OCI-LY1 (cell line): Measurements from ENCODE around the gene RGS10.

ENCODE experiments used
- H2AFZ ChIP-seq: fragments of 200-600 bp; sonication (generic), shearing (Covaris generic); 2 replicates; pipeline ENCODE4 v1.6.0; 2014; ENCODE audit warnings: antibody characterized with exemption, mild to moderate bottlenecking, low read length
- H3F3A ChIP-seq: fragments of 200-600 bp; sonication (generic), shearing (Covaris generic); 2 replicates; pipeline ENCODE4 v1.6.0; 2014; ENCODE audit warnings: mild to moderate bottlenecking, antibody characterized with exemption, low read length, moderate library complexity; ENCODE audit not compliant: insufficient read depth
- H3K27ac ChIP-seq: fragments of 200-600 bp; sonication (generic); 2 replicates; pipeline ENCODE4 v1.5.1; 2014; ENCODE audit warnings: low read length, mixed run types, mild to moderate bottlenecking, low read depth; ENCODE audit not compliant: poor library complexity, severe bottlenecking
- H3K27me3 ChIP-seq: fragments of 200-600 bp; sonication (generic); 2 replicates; pipeline ENCODE4 v1.6.0; 2014; ENCODE audit warnings: antibody characterized with exemption, mild to moderate bottlenecking, low read length, moderate library complexity; ENCODE audit not compliant: insufficient read depth
- H3K36me3 ChIP-seq: fragments of 200-600 bp; sonication (generic); 2 replicates; pipeline ENCODE4 v1.6.1; 2014; ENCODE audit warnings: mild to moderate bottlenecking, antibody characterized with exemption, low read length, moderate library complexity, mixed read lengths; ENCODE audit not compliant: insufficient read depth
- H3K4me1 ChIP-seq: fragments of 200-600 bp; sonication (generic); 2 replicates; pipeline ENCODE4 v1.5.1; 2014; ENCODE audit warnings: mild to moderate bottlenecking, low read length, moderate library complexity; ENCODE audit not compliant: insufficient read depth, severe bottlenecking
- H3K4me2 ChIP-seq: fragments of 200-600 bp; sonication (generic), shearing (Covaris generic); 2 replicates; pipeline ENCODE4 v1.6.1; 2014; ENCODE audit warnings: low read length
- H3K4me3 ChIP-seq: fragments of 200-600 bp; sonication (generic); 2 replicates; pipeline ENCODE4 v1.5.1; 2014; ENCODE audit warnings: low read length, low read depth, mild to moderate bottlenecking, mixed read lengths; ENCODE audit not compliant: poor library complexity, severe bottlenecking
- H3K79me2 ChIP-seq: fragments of 200-600 bp; shearing (Covaris generic); 2 replicates; pipeline ENCODE4 v1.6.1; 2016; ENCODE audit warnings: mixed run types, low read length, mixed read lengths; ENCODE audit not compliant: insufficient read depth
- H3K9ac ChIP-seq: fragments of 200-600 bp; sonication (generic), shearing (Covaris generic); 2 replicates; pipeline ENCODE4 v1.6.1; 2014; ENCODE audit warnings: mild to moderate bottlenecking, low read length, mixed read lengths
- H3K9me2 ChIP-seq: fragments of 200-600 bp; sonication (generic), shearing (Covaris generic); 2 replicates; pipeline ENCODE4 v1.6.1; 2014; ENCODE audit warnings: low read depth, mild to moderate bottlenecking, low read length, mixed read lengths
- H3K9me3 ChIP-seq: fragments of 200-600 bp; shearing (Covaris generic); 2 replicates; pipeline ENCODE4 v1.6.1; 2014; ENCODE audit warnings: low read length, mixed read lengths
- H4K20me1 ChIP-seq: fragments of 200-600 bp; sonication (generic), shearing (Covaris generic); 2 replicates; pipeline ENCODE4 v1.6.0; 2016; ENCODE audit warnings: mild to moderate bottlenecking, low read length; ENCODE audit not compliant: insufficient read depth
- EZH2 ChIP-seq: fragments of 200-600 bp; sonication (generic), shearing (Covaris generic); IDR thresholded peaks from 2 replicates; pipeline ENCODE4 v1.8.0; 2017; ENCODE audit warnings: borderline replicate concordance, mixed run types, mild to moderate bottlenecking, antibody characterized with exemption, low read length, moderate library complexity, mixed read lengths
- TF ChIP-seq, protein P1 (sequence below): fragments of 200-600 bp; sonication (generic), shearing (Covaris generic); IDR thresholded peaks from 2 replicates; pipeline ENCODE4 v1.5.1; 2017; ENCODE audit warnings: mild to moderate bottlenecking, antibody characterized with exemption, low read length, moderate library complexity, mixed read lengths

RGS10 gene

DNA sequence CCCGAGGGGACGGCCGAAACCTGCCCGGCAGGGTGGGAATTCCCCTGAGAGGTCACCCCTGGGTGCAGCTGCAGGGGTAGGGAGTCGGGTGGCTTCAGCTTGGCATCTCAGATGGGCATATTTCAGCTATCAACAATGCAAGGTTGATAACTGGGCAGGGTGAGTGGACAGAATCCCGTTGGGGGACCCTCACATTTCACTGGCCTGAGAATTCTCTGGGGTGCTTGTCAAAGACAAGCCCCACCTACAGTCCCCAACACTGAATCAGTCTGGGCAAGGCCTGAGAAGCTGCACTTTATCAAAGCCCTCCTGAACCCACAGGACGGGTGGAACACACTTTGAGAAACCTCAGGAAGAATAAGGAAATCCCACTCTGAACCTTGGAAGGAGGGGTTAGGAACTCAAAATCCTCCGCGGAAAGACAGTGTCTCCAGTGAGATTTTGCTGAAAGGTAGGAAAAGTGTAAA is 3.1 kb downstream of the RGS10 start:
- TF ChIP-seq EZH2: no peak
- TF ChIP-seq, protein P1, sequence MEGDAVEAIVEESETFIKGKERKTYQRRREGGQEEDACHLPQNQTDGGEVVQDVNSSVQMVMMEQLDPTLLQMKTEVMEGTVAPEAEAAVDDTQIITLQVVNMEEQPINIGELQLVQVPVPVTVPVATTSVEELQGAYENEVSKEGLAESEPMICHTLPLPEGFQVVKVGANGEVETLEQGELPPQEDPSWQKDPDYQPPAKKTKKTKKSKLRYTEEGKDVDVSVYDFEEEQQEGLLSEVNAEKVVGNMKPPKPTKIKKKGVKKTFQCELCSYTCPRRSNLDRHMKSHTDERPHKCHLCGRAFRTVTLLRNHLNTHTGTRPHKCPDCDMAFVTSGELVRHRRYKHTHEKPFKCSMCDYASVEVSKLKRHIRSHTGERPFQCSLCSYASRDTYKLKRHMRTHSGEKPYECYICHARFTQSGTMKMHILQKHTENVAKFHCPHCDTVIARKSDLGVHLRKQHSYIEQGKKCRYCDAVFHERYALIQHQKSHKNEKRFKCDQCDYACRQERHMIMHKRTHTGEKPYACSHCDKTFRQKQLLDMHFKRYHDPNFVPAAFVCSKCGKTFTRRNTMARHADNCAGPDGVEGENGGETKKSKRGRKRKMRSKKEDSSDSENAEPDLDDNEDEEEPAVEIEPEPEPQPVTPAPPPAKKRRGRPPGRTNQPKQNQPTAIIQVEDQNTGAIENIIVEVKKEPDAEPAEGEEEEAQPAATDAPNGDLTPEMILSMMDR: no peak
- Histone ChIP-seq H3K9me3 (no peaks in the 10 kb centered on the region), H3K9me2 (no peaks in the 10 kb centered on the region), H2AFZ (no peak overlapping the region), H3K27ac (no peak overlapping the region), H3K36me3 (no peaks in the 10 kb centered on the region), H4K20me1 (no peaks in the 10 kb centered on the region), H3K9ac (no peak overlapping the region), H3K4me2 (no peak overlapping the region), H3K4me1 (no peaks in the 10 kb centered on the region), H3K4me3 (no peak overlapping the region), H3F3A (no peaks in the 10 kb centered on the region), H3K27me3 (no peaks in the 10 kb centered on the region; the same call in 1 of the 2 replicates), H3K79me2 (no peaks in the 10 kb centered on the region)

DNA sequence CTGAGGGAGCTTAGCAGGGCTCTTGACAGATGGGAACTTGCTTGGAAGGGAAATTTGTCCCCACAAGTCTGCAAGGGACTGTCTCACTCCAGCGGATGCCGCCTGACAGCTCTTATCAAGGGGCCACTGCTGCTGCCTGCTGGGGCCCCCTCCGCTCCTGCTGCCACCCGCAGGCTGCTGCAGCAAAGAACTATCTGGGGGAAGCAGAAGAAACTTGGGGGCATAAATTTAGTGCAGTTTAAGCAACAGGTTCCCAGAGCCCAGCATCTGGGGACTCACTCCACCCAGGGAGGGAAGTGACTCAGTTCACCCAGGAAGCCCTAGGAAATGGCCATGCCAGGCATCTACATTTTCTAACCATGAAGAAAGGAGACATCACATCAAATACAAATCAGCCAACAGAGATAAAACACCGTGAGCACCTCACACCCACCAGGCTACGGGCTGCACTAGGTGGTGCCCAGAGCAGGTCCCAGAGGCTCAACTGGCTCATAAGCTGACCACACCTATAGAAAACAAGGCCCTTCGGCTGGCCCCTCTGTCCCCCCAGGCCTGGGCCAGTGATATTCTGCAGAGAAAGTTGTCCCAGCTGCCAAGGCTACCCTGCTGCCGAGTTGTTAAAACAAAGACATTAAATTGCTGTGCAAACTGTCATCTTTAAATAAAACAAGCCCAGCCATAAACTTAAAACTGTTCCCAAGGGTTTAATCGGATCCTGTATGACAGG is 3.7 kb downstream of the RGS10 start:
- no peak overlapping the region for H3K4me3 ChIP-seq
- no peaks in the 10 kb centered on the region; the same call in 1 of the 2 replicates for H3K27me3 ChIP-seq
- H3K36me3 ChIP-seq: no peaks in the 10 kb centered on the region
- TF ChIP-seq, protein P1: no peak
- no peak for TF ChIP-seq EZH2
- H3F3A ChIP-seq: no peaks in the 10 kb centered on the region
- H3K9me3 ChIP-seq: no peaks in the 10 kb centered on the region
- no peak overlapping the region for H2AFZ ChIP-seq
- H3K27ac ChIP-seq: no peak overlapping the region
- H3K4me2 ChIP-seq: no peak overlapping the region
- H3K9me2 ChIP-seq: no peaks in the 10 kb centered on the region
- no peaks in the 10 kb centered on the region for H4K20me1 ChIP-seq
- no peaks in the 10 kb centered on the region for H3K4me1 ChIP-seq
- no peak overlapping the region for H3K9ac ChIP-seq
- no peaks in the 10 kb centered on the region for H3K79me2 ChIP-seq

DNA sequence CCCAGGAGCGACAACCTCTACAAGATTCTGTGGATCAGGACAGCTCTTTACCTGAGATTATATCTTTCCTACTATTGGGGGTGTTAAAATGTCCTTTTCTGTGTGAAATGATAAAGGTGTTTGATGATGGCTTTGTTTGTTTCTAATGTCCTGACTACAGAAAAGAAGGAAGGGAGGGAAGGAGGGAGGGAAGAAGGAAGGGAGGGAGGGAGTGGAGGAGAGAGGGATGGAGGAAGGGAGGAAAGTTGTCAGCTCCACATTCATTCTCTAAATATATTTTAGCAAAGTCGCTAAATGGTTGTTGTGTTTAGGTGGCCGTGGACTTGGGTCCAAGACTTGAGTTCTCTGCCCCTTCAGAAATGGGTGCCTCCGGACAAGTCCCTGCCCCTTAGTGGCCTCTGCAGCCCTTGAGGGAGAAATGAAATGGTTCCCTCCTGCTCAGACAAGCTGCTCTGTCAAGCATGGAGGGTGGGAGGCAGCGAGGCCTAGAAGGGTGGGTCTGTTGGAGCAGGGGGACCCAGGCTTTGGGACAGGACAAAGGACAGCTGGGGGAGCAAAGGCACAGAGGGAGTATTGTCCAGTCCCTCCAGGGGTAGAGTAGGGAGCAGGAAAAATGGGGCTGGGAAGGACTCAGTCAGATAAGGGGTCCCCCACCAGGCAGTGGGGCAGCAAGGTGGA is 4.4 kb downstream of the RGS10 start:
- Histone ChIP-seq H4K20me1 (no peaks in the 10 kb centered on the region), H3F3A (no peaks in the 10 kb centered on the region), H3K36me3 (no peaks in the 10 kb centered on the region), H3K9me3 (no peaks in the 10 kb centered on the region), H3K79me2 (no peaks in the 10 kb centered on the region), H3K27me3 (no peaks in the 10 kb centered on the region; the same call in 1 of the 2 replicates), H3K4me1 (no peaks in the 10 kb centered on the region), H3K9ac (no peak overlapping the region), H2AFZ (no peak overlapping the region), H3K4me2 (no peak overlapping the region), H3K27ac (no peak overlapping the region), H3K4me3 (no peak overlapping the region), H3K9me2 (no peaks in the 10 kb centered on the region)
- TF ChIP-seq, protein P1: no peak
- no peak for TF ChIP-seq EZH2
